Hepatocyte (in vitro differentiated cells): ENCODE results near the gene SETD1A.

Experiments used
- EZH2 ChIP-seq: fragments of 200-600 bp; sonication (generic); IDR thresholded peaks from 2 replicates; pipeline ENCODE4 v1.6.1; 2016; ENCODE audit warnings: antibody characterized with exemption, mild to moderate bottlenecking, borderline replicate concordance
- EZH2phosphoT487 ChIP-seq: fragments of 200-600 bp; sonication (generic); IDR thresholded peaks from one replicate; pipeline ENCODE4 v1.6.1; 2018; ENCODE audit warnings: antibody characterized with exemption, mild to moderate bottlenecking, low read depth, moderate library complexity; ENCODE audit not compliant: unreplicated experiment, severe bottlenecking
- TF ChIP-seq, protein P1 (sequence below): fragments of 200-600 bp; sonication (generic); IDR thresholded peaks from 2 replicates; pipeline ENCODE4 v1.5.1; 2016; ENCODE audit warnings: antibody characterized with exemption, mild to moderate bottlenecking; ENCODE audit not compliant: poor library complexity

DNA sequence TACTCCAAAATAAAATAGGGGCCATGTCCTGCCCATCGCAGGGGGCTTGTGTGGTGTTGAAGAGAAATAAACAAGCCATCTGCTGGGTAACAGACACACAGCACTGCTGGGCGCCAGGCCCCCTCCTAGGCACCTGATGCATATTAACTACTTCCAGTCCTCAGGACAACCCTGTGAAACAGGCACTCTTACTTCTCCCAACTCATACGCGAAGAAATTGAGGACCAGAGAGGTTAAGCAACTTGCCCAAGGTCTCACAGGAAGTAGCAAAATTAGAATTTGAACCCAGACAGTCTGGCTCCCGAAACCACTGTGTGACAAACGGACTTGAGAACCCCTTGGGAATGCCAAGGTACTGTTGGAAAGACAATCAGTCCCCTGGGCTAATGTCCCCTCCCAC, 50.1 kb downstream of the SETD1A start:
- TF ChIP-seq EZH2 (no peak), EZH2phosphoT487 (no peak)
- TF ChIP-seq, protein P1, sequence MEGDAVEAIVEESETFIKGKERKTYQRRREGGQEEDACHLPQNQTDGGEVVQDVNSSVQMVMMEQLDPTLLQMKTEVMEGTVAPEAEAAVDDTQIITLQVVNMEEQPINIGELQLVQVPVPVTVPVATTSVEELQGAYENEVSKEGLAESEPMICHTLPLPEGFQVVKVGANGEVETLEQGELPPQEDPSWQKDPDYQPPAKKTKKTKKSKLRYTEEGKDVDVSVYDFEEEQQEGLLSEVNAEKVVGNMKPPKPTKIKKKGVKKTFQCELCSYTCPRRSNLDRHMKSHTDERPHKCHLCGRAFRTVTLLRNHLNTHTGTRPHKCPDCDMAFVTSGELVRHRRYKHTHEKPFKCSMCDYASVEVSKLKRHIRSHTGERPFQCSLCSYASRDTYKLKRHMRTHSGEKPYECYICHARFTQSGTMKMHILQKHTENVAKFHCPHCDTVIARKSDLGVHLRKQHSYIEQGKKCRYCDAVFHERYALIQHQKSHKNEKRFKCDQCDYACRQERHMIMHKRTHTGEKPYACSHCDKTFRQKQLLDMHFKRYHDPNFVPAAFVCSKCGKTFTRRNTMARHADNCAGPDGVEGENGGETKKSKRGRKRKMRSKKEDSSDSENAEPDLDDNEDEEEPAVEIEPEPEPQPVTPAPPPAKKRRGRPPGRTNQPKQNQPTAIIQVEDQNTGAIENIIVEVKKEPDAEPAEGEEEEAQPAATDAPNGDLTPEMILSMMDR: no peak
